GM21381 (cell line): ENCODE data around the gene TDP1.
"Not testable (repeated sequence)": the region's sequence is repeated elsewhere in the genome, so short reads cannot be mapped to it uniquely, and the experiment has no call there.

Experiments used
- ATAC-seq: cut with Tn5 transposase; IDR thresholded peaks from one replicate; pipeline ENCODE4 v1.9.1; 2021; ENCODE audit warnings: mild to moderate bottlenecking, moderate library complexity; ENCODE audit not compliant: unreplicated experiment

Gene TDP1

GRCh38 chr14:89986462-89987160, 30.9 kb downstream of the TDP1 start:
- no peak for ATAC-seq

DNA sequence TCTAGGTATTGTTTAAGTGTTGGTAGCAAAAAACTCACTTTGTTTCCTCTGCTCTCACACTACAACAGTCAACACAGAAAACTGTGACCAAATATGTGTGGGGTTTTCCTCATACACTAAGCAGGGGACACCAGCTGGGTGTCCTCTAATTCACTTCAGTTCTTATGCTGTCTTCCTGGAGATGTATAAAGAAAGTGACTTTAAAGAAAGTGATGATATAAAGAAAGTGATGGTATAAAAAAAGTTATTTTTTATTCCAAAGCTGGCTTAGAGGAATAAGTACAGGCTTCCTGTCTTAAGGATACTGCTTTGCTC, 31.4 kb downstream of the TDP1 start:
- ATAC-seq: no peak

- ATAC-seq: no peak
Observed at GRCh38 chr14:89988787-89989186, 33.1 kb downstream of the TDP1 start.

GRCh38 chr14:89990218-89990617, 34.5 kb downstream of the TDP1 start:
- no peak for ATAC-seq

DNA sequence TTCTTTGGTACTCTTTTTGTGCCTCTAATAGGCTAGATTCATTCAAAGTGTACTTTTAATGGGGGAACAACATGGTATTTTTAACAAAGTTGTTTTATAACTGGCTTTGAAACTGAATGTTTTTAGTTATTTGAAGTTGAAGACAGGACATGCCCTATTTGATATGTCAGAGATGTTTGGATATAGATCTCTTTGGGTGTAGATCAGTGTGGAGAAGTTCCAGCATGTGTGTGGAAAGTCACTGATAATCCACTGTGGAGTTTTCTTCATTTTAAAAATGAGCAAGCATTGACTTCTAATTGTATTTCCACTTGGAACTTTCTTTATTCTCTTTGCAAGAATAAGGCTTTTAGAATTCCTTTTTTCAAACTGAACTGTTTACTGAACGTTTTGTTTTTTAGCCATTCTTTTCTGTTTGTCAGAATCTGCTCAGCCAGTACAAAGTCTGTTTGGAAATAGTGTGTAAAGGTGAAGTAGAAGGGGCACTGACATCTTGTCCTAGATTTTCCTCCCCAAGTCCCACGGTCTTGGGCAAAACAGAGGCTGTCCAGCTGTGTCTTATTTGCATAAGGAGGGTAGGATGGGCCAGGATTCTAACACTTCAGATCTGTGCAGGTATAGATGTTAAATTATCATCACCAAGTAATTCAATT, 35.0 kb downstream of the TDP1 start:
- no peak for ATAC-seq

DNA sequence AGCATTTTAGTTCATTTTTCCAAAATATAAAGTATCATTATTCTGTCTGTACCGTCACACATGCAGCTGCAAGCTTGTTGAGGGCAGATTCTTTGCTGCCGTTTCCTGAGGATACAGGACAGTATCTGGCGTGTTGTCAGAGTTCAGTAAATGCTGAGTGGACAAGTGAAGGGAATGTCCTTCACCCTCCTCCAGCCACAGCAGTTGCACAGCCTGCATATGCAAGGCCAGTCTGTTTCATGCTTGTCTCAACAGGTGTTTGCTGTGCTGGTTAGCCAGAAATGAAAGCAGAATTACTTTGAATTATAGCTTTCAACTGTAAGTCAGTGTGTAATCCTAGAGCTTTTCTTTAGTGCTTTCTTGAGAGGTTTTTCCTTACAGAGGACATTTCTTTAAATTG, 36.5 kb downstream of the TDP1 start:
- ATAC-seq: no peak

GRCh38 chr14:89996963-89997362, 41.2 kb downstream of the TDP1 start:
- no peak for ATAC-seq

- ATAC-seq: no peak
Observed at GRCh38 chr14:90000935-90001334, 45.2 kb downstream of the TDP1 start.

- no peak for ATAC-seq
Observed at GRCh38 chr14:90003526-90004307, 48.0 kb downstream of the TDP1 start.

DNA sequence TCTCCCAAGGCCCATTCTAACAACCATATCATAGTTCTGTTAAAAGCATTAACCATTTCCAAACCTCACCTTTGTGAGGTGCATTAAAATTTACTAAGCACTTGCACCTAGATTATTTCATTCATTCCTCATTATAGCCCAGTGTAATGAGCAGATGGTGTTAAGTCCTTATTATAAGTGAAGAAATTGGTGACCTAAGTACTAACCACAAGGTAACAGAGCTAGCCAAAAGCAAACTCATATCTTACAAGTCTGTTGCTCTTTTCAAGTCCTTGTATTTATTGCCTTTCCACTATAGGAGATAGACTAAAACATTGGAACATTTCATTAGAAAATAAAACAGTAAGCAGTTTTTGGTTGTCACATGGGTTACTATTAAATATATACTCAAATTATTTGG, 49.7 kb downstream of the TDP1 start:
- no peak for ATAC-seq

GRCh38 chr14:90005939-90006530, 50.3 kb downstream of the TDP1 start:
- ATAC-seq: no peak

DNA sequence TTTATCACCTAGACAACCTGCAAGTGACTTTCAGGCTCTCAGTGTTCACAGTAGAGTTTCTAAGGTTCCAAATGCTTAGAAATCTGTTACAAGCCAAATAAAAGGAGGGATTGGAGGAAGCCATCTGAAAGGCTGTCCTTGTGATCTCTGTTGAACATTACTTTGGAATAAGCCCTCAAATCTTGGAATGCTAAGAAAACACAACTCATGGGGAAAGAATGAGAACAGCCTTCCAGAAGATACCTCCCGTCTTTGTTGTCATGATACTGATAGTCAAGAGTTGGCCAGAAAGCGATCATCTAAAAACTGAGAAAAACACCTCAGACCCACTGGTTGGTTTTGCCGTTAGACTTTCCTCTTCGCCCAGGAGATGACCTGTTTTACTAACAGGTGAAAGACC, 61.6 kb downstream of the TDP1 start:
- no peak for ATAC-seq

DNA sequence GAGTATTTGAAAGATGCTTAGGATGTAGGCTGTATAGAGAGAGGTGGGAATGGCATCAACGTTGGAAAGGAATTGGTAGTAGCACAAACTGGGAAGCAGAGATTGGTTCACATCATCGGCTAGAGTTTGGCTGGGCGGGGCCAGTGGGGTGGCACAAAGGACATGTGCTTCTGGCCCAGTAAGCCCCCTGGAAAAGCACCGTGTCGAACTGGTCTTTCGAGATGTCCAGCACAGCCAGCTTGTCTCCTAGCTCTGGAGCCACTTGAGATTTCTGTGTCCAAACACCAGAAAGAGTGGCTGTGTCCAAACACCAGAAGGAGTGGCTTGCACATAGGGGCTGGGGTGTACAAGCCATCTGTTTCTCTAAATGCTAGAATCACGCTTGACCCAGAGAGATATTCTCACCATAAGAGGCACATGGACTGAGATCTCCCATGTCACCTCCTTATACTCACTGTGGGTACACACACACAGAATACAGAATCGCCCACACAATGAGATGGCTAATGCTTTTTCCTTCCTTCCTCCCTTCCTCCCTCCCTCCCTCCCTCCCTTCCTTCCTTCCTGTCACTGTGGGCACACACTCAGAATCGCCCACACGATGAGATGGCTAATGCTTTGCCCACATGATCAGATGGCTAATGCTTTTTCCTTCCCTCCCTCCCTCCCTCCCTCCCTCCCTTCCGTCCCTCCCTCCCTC, 64.2 kb downstream of the TDP1 start:
- ATAC-seq: no peak

DNA sequence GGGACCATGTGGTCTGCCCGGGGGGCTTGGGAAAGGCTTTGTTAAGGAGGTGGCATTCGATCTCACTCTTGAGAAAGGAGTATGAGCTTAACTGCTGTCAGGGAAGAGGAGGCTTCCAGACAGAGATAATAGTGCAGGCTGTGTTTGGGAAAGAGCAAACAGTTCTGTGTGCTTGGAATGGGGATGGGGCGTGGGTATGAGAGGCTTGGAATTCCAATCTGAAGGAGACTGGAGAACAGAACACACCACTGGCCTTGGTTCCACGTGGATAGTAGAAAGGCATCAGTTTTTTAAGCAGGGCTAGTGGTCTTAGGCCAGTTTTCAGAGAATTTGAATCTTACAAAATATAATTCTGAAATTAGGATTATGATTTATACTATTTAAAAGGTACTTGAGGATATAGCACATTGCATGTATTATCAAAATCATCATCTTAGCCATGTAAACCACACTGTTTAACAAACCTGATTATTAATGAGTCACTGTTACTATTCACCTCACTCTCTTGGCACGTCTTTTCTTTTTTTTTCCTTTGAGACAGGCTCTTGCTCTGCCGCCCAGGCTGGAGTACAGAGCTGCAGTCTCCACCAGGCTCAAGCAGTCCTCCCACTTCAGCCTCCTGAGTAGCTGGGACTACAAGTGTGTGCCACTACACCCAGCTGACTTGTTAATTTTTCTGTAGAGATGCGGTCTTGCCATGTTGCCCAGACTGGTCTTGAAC, 67.6 kb downstream of the TDP1 start:
- no peak for ATAC-seq

DNA sequence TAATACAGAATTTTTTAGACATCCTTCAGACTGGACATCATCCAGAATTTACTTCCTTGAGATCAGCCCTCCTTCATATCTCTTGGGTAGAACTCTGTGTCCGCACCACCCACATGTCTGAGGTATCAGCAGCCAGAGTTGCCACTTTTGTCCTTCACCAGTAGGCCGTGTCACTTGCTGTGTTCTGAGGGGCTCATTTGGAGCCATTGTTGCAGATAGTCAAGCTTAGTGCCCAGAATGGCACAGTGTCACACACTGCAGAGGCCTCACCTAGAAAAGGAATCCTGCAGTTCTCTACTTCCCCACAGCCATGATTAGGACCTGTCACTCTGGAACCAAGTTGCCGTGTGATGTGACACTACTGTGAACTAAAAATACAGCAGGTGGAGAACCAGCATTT, 69.2 kb downstream of the TDP1 start:
- no peak for ATAC-seq

DNA sequence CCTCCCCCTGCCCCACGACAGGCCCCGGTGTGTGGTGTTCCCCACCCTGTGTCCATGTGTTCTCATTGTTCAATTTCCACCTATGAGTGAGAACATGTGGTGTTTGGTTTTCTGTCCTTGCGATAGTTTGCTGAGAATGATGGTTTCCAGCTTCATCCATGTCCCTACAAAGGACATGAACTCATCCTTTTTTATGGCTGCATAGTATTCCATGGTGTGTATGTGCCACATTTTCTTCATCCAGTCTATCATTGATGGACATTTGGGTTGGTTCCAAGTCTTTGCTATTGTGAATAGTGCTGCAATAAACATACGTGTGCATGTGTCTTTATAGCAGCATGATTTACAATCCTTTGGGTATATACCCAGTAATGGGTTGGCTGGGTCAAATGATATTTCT, 70.9 kb downstream of the TDP1 start:
- ATAC-seq: not testable (repeated sequence)

DNA sequence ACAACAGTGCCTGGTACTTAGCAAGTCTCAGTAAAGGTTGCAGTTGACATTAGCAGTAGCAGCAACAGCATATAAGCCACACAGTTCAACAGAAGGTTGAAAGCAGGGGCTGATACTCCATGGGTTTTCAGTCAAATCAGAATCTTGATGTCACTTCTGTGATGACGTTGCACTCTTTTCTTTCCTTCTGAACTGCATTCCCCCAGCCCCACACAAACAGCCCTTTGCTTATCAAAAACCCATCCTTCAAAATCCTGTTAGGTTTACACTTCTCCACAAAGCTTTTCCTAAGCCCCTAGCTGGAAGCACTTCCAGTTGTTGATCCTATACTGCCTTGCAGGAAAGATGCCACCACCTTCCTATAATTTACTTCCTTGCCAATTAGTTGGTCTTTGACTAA, 72.1 kb downstream of the TDP1 start:
- ATAC-seq: no peak

DNA sequence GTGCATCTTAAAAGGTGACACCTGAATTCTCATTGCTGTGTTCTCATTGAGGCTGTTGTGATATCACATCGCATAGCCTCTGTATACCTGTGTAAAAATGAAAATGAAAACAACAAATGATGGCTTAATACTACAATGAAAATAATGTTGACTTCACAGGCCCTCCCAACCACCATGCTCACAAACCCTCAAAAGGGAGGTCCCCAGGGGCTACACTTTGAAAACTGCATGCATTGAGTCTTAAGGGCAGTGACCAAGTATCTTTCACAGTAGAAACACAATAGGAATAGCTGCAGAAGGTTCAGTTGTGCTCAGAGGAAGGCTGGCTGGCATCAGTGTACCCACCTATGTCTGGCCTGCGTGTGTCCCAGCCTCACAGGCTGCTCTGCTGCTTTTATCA, 78.4 kb downstream of the TDP1 start:
- no peak for ATAC-seq

- ATAC-seq: no peak
Observed at GRCh38 chr14:90034835-90035525, 79.3 kb downstream of the TDP1 start.
